ENCODE data around the gene CARNS1. TPM values are rescaled to one million over a fixed set of nuclear protein-coding genes. Genes with fewer than 3 reads are reported as not detected.

CARNS1 gene
- total and polyA plus RNA-seq, 2 of the 8 experiments (the other 6 are each of a cell fraction or from before 2014, with no cell fraction given), result 0.82 to 1.1 TPM

DNA sequence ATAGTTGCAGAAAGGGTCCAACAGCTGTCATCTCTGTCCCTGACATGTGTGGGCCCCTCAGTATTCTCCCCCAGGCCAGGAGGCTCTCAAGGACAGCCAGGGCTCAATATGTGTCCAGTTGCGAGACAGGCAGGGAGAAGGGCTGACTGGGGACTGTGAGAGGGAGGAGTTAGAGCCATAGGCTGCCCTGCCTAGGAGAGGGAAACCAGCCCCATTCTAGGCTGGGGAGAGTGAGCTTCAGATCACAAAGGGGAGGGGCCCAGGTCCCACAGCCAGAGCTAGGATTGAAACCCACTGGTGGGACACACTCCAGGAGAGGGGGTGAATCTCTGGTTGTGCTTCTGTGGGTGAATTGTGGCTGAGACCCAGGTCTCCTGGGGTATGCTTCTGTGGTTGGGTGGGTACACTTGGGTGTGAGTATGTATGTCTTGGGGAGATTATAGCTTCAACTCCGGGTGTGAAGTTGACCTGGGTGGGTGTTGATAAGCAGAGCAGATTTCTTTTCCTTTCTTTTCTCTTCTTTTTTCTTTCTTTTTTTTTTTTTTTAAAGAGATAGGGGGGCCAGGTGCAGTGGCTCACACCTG is 2.1 kb upstream of the CARNS1 start (continued):
- TF ChIP-seq BCL11A (IDR thresholded peaks at IDR 0.05; ENCODE audit: low read depth in 2 of 2, low read length in 2 of 2), result no peak
- TF ChIP-seq CHD2 (IDR thresholded peaks at IDR 0.05; ENCODE audit: low read length), result no peak
- no peak for TF ChIP-seq SIX5 (IDR thresholded peaks at IDR 0.05; ENCODE audit: low read depth, low read length)
- TF ChIP-seq CHD1 (IDR thresholded peaks at IDR 0.05; ENCODE audit: low read depth, low read length), result no peak
- TF ChIP-seq, protein P1, sequence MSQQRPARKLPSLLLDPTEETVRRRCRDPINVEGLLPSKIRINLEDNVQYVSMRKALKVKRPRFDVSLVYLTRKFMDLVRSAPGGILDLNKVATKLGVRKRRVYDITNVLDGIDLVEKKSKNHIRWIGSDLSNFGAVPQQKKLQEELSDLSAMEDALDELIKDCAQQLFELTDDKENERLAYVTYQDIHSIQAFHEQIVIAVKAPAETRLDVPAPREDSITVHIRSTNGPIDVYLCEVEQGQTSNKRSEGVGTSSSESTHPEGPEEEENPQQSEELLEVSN (IDR thresholded peaks at IDR 0.05), result no peak
- TF ChIP-seq, protein P2, sequence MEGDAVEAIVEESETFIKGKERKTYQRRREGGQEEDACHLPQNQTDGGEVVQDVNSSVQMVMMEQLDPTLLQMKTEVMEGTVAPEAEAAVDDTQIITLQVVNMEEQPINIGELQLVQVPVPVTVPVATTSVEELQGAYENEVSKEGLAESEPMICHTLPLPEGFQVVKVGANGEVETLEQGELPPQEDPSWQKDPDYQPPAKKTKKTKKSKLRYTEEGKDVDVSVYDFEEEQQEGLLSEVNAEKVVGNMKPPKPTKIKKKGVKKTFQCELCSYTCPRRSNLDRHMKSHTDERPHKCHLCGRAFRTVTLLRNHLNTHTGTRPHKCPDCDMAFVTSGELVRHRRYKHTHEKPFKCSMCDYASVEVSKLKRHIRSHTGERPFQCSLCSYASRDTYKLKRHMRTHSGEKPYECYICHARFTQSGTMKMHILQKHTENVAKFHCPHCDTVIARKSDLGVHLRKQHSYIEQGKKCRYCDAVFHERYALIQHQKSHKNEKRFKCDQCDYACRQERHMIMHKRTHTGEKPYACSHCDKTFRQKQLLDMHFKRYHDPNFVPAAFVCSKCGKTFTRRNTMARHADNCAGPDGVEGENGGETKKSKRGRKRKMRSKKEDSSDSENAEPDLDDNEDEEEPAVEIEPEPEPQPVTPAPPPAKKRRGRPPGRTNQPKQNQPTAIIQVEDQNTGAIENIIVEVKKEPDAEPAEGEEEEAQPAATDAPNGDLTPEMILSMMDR (IDR thresholded peaks at IDR 0.05; ENCODE audit: control extremely low read depth in 1 of 3, insufficient read depth in 1 of 3, low read depth in 1 of 3, low read length in 3 of 3), result no peak
- no peak for TF ChIP-seq CBX8 (IDR thresholded peaks at IDR 0.05; ENCODE audit: borderline replicate concordance, low read depth, low read length)
